ENCODE data around the gene PLEKHA6. TPM values are rescaled to one million over a fixed set of nuclear protein-coding genes. Genes with fewer than 3 reads are reported as not detected.

PLEKHA6 gene
- total RNA-seq, 1 experiment from 2014 or later, result 2.1 TPM

DNA sequence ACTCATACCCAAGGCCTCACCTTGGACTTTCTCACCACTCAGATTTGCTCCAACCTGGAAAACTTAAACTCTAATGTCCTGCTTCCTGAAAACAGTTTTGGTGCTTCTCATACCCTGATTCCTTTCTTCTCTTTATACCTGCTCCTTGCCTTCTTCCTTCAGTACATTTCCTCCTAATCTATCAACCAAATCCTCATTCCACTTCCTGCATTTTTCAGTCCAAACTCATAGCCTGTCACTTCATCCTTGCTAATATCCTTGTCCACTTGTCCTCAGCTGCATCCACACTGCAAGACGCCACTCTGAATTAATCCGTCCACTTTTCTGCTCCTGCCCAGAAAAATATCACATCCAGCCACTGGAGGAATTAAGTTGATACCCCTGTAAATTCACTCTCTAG, 26.0 kb upstream of the PLEKHA6 start:
- Mint-ChIP-seq H3K4me1 (no peaks in the 10 kb centered on the region), H3K27ac (no peak overlapping the region), H3K9me3 (no peaks in the 10 kb centered on the region), H3K36me3 (ENCODE audit: insufficient read depth in 1 of 3, low read depth in 3 of 3) (no peaks in the 10 kb centered on the region), H3K4me3 (no peak overlapping the region), H3K27me3 (ENCODE audit: low read depth) (peaks cover 4% of the 10 kb centered on the region)
- Histone ChIP-seq H3K79me1 (ENCODE audit: insufficient read depth, low read depth, low read length, poor library complexity, severe bottlenecking) (no peaks in the 10 kb centered on the region), H4K8ac (replicated peaks; ENCODE audit: insufficient read length, low read depth, low read length) (no peak overlapping the region), H2BK5ac (ENCODE audit: insufficient read length, low read length) (no peak overlapping the region), H4K20me1 (ENCODE audit: control insufficient read depth, insufficient read depth, insufficient read length) (no peaks in the 10 kb centered on the region), H3K27me3 (ENCODE audit: insufficient read depth, low read length) (no peaks in the 10 kb centered on the region), H2BK20ac (ENCODE audit: low read depth, low read length, poor library complexity, severe bottlenecking) (no peak overlapping the region), H2BK12ac (ENCODE audit: insufficient read length, low read depth, low read length) (no peak overlapping the region), H2AFZ (ENCODE audit: low read length) (no peak overlapping the region), H3T11ph (ENCODE audit: low read length) (no peak overlapping the region), H3K23ac (ENCODE audit: insufficient read length, low read depth, low read length) (no peak overlapping the region), H3K4me1 (ENCODE audit: insufficient read depth, low read length) (no peaks in the 10 kb centered on the region), H3K18ac (ENCODE audit: insufficient read length, low read depth, low read length) (no peak overlapping the region), H3K79me2 (ENCODE audit: insufficient read depth, low read length) (no peaks in the 10 kb centered on the region), H3K14ac (ENCODE audit: insufficient read depth, low read length) (no peak overlapping the region), H2BK15ac (ENCODE audit: low read depth, low read length) (no peak overlapping the region), H2AK5ac (ENCODE audit: insufficient read length, low read length) (no peak overlapping the region), H3K4ac (ENCODE audit: low read depth, low read length) (no peak overlapping the region), H3K27ac (ENCODE audit: insufficient read length, low read depth, low read length) (no peak overlapping the region), H3K9ac (ENCODE audit: extremely low read depth, insufficient read length, low read length) (no peak overlapping the region), H3K56ac (ENCODE audit: insufficient read length, low read depth, low read length) (no peak overlapping the region), H2BK120ac (ENCODE audit: low read depth, low read length, poor library complexity, severe bottlenecking) (no peak overlapping the region), H3K4me2 (ENCODE audit: insufficient read depth, insufficient read length, low read length) (no peak overlapping the region), H4K5ac (ENCODE audit: insufficient read length, low read depth, low read length) (no peak overlapping the region), H4K91ac (ENCODE audit: insufficient read length, low read depth, low read length) (no peak overlapping the region), H3K23me2 (ENCODE audit: insufficient read length, low read depth, low read length, poor library complexity, severe bottlenecking) (no peaks in the 10 kb centered on the region), H3K9me3 (ENCODE audit: control insufficient read depth, low read depth, low read length) (no peaks in the 10 kb centered on the region)
- TF ChIP-seq, protein P1, sequence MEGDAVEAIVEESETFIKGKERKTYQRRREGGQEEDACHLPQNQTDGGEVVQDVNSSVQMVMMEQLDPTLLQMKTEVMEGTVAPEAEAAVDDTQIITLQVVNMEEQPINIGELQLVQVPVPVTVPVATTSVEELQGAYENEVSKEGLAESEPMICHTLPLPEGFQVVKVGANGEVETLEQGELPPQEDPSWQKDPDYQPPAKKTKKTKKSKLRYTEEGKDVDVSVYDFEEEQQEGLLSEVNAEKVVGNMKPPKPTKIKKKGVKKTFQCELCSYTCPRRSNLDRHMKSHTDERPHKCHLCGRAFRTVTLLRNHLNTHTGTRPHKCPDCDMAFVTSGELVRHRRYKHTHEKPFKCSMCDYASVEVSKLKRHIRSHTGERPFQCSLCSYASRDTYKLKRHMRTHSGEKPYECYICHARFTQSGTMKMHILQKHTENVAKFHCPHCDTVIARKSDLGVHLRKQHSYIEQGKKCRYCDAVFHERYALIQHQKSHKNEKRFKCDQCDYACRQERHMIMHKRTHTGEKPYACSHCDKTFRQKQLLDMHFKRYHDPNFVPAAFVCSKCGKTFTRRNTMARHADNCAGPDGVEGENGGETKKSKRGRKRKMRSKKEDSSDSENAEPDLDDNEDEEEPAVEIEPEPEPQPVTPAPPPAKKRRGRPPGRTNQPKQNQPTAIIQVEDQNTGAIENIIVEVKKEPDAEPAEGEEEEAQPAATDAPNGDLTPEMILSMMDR (conservative IDR thresholded peaks at IDR 0.05), result no peak
- DNase-seq, result no peak
- WGBS (ENCODE audit: extremely low coverage, insufficient read length, low lambda C conversion rate), result no CpG with 5 or more reads among the region's 2 CpGs
